SK-N-SH (cell line): ENCODE measurements around the gene VSIG10L2. TPM values are rescaled to one million over a fixed set of nuclear protein-coding genes. Genes with fewer than 3 reads are reported as not detected.

Source experiments
- CTCF ChIA-PET: fragments of 300-600, 350-600 bp; formaldehyde crosslinking; extraction: SDS; loops from one replicate; lab custom pipeline; 2021; lab: Yijun Ruan, JAX
- POLR2A ChIA-PET: fragments of 350-600 bp; sonication (Branson Sonifier 250); formaldehyde crosslinking; extraction: SDS; loops from one replicate; lab custom pipeline; 2020; ENCODE audit warnings: antibody characterized with exemption, inconsistent platforms; lab: Yijun Ruan, JAX
- DNase-seq: peaks from one replicate; pipeline ENCODE4 v3.0.0; 2012
- H2AFZ ChIP-seq: fragments of 200-600 bp; sonication (generic); 2 replicates; pipeline ENCODE4 v1.8.1; 2016; ENCODE audit warnings: antibody characterized with exemption, mild to moderate bottlenecking, low read depth
- H3F3A ChIP-seq: fragments of 200-600 bp; sonication (generic); replicated peaks from 2 replicates; pipeline ENCODE3; 2016; ENCODE audit warnings: antibody characterized with exemption, mild to moderate bottlenecking; ENCODE audit not compliant: insufficient read depth
- H3K27ac ChIP-seq, 2 experiments: fragments of 200-500 bp in 1 of 2; fragments of 200-600 bp in 1 of 2; sonication (Bioruptor generic) in 1 of 2; sonication (generic), shearing (Covaris generic) in 1 of 2; 2 replicates each; pipeline versions ENCODE4 v1.5.1 to v1.6.1; 2014 to 2016; ENCODE audit warnings: low read depth in 2 of 2, inconsistent platforms in 1 of 2, low read length in 1 of 2, mild to moderate bottlenecking in 1 of 2, mixed read lengths in 1 of 2
- H3K27me3 ChIP-seq: fragments of 200-600 bp; sonication (generic), shearing (Covaris generic); 2 replicates; pipeline ENCODE4 v1.6.1; 2016; ENCODE audit warnings: mixed run types; ENCODE audit not compliant: insufficient read depth
- H3K36me3 ChIP-seq, 2 experiments: fragments of 200-500 bp in 1 of 2; fragments of 200-600 bp in 1 of 2; sonication (Bioruptor generic) in 1 of 2; sonication (generic) in 1 of 2; replicated peaks in 1 of 2; 2 replicates each; pipeline versions ENCODE3 to v1.5.1; 2014 to 2016; ENCODE audit warnings: low read length in 1 of 2, mild to moderate bottlenecking in 1 of 2; ENCODE audit not compliant: insufficient read depth in 2 of 2, control insufficient read depth in 1 of 2
- H3K4me1 ChIP-seq, 2 experiments: fragments of 200-500 bp in 1 of 2; fragments of 200-600 bp in 1 of 2; sonication (Bioruptor generic) in 1 of 2; sonication (generic), shearing (Covaris generic) in 1 of 2; 2 replicates each; pipeline versions ENCODE4 v1.5.1 to v1.6.1; 2014 to 2016; ENCODE audit warnings: low read depth in 1 of 2, low read length in 1 of 2, mixed run types in 1 of 2; ENCODE audit not compliant: insufficient read depth in 2 of 2, control insufficient read depth in 1 of 2
- H3K4me2 ChIP-seq: fragments of 200-600 bp; sonication (generic), shearing (Covaris generic); 2 replicates; pipeline ENCODE4 v1.6.1; 2017; ENCODE audit warnings: mixed run types
- H3K4me3 ChIP-seq, 2 experiments: fragments of 200-500 bp in 1 of 2; fragments of 200-600 bp in 1 of 2; sonication (Bioruptor generic) in 1 of 2; sonication (generic), shearing (Covaris generic) in 1 of 2; 2 replicates each; pipeline versions ENCODE4 v1.5.1 to v1.8.1; 2014 to 2016; ENCODE audit warnings: low read depth in 2 of 2, inconsistent platforms in 1 of 2, low read length in 1 of 2, mild to moderate bottlenecking in 1 of 2, mixed read lengths in 1 of 2, moderate library complexity in 1 of 2
- H3K79me2 ChIP-seq: fragments of 200-600 bp; sonication (generic); 2 replicates; pipeline ENCODE4 v1.8.1; 2017; ENCODE audit warnings: mild to moderate bottlenecking; ENCODE audit not compliant: insufficient read depth
- H3K9ac ChIP-seq: fragments of 200-600 bp; sonication (generic); 2 replicates; pipeline ENCODE4 v1.6.1; 2017; ENCODE audit warnings: mixed run types
- H3K9me2 ChIP-seq: fragments of 200-600 bp; sonication (generic); 2 replicates; pipeline ENCODE4 v1.6.1; 2017; ENCODE audit warnings: mixed run types
- H3K9me3 ChIP-seq: fragments of 200-600 bp; sonication (generic); 2 replicates; pipeline ENCODE4 v1.6.1; 2017; ENCODE audit warnings: mixed run types, mild to moderate bottlenecking, moderate library complexity
- H4K20me1 ChIP-seq: fragments of 200-600 bp; sonication (generic); 2 replicates; pipeline ENCODE4 v1.6.1; 2017; ENCODE audit warnings: mild to moderate bottlenecking, mixed run types; ENCODE audit not compliant: insufficient read depth
- CHD2 ChIP-seq: fragments of 150-350 bp; IDR thresholded peaks from 2 replicates; pipeline ENCODE4 v1.6.1; 2018; ENCODE audit warnings: low read length; ENCODE audit not compliant: partially characterized antibody
- CTCF ChIP-seq: fragments of 200-600 bp; sonication (generic); IDR thresholded peaks from 2 replicates; pipeline ENCODE4 v1.6.1; 2017; ENCODE audit warnings: antibody characterized with exemption, mild to moderate bottlenecking, moderate library complexity
- ELF1 ChIP-seq: IDR thresholded peaks from 2 replicates; pipeline ENCODE4 v1.4.0; 2012
- EZH2phosphoT487 ChIP-seq: fragments of 200-600 bp; sonication (generic); IDR thresholded peaks from 2 replicates; pipeline ENCODE4 v1.6.1; 2017; ENCODE audit warnings: low read depth, mixed run types, mild to moderate bottlenecking, antibody characterized with exemption, moderate library complexity, borderline replicate concordance
- FOXM1 ChIP-seq: IDR thresholded peaks from 2 replicates; pipeline ENCODE4 v1.4.0; 2012; ENCODE audit warnings: low read depth, mild to moderate bottlenecking
- IRF3 ChIP-seq: fragments of 150-350 bp; IDR thresholded peaks from 2 replicates; pipeline ENCODE4 v1.6.1; 2016; ENCODE audit warnings: mild to moderate bottlenecking, low read depth, low read length
- JUND ChIP-seq: IDR thresholded peaks from 2 replicates; pipeline ENCODE4 v1.4.0; 2012
- REST ChIP-seq: IDR thresholded peaks from 2 replicates; pipeline ENCODE4 v1.6.1; 2012; ENCODE audit warnings: mild to moderate bottlenecking, low read depth, low read length, moderate library complexity
- RXRA ChIP-seq: IDR thresholded peaks from 2 replicates; pipeline ENCODE4 v1.4.0; 2012; ENCODE audit warnings: low read depth, mild to moderate bottlenecking, borderline replicate concordance
- SIN3A ChIP-seq: IDR thresholded peaks from 2 replicates; pipeline ENCODE4 v1.6.1; 2012; ENCODE audit warnings: low read depth, mild to moderate bottlenecking, low read length, moderate library complexity, borderline replicate concordance
- TAF1 ChIP-seq: IDR thresholded peaks from 2 replicates; pipeline ENCODE4 v1.6.1; 2012; ENCODE audit warnings: low read depth, mild to moderate bottlenecking, low read length, moderate library complexity, borderline replicate concordance
- TCF12 ChIP-seq: IDR thresholded peaks from 2 replicates; pipeline ENCODE4 v1.4.0; 2012
- USF1 ChIP-seq: IDR thresholded peaks from 2 replicates; pipeline ENCODE4 v1.4.0; 2012; ENCODE audit warnings: low read depth, borderline replicate concordance
- WGBS: methylation state at CpG from one replicate; pipeline ENCODE4 v1.1.6; 2017; ENCODE audit warnings: low lambda C conversion rate; 5-methylcytosine and 5-hydroxymethylcytosine counted together
- polyA plus RNA-seq, 3 experiments: library from polyadenylated mRNA; depleted of rRNA; stranded (reverse); fragments of >200 nt; gene quantifications; 2 replicates each; pipeline ENCODE4 v1.2.3, GENCODE V29; 2012

VSIG10L2 gene
- polyA plus RNA-seq, 1 of the 3 experiments (the other 2 are of a cell fraction) = 0.02 TPM

GRCh38 chr11:125977333-125977732 is 31.5 kb downstream of the VSIG10L2 start (continued):
- TF ChIP-seq CHD2 = no peak
- TF ChIP-seq, all 33 proteins: peak for 0

GRCh38 chr11:125978181-125978716 is 32.4 kb downstream of the VSIG10L2 start:
- CTCF ChIA-PET = no interaction called here
- H3K36me3 ChIP-seq = peaks cover 0 to 26% of the 10 kb centered on the region in 2 experiments
- H3K4me1 ChIP-seq = no peaks in the 10 kb centered on the region; a peak in 1 of 4 replicates
- H3K79me2 ChIP-seq = no peaks in the 10 kb centered on the region
- H4K20me1 ChIP-seq = no peaks in the 10 kb centered on the region
- no peaks in the 10 kb centered on the region for H3K27me3 ChIP-seq
- H3K9me3 ChIP-seq = no peaks in the 10 kb centered on the region
- H3K27ac ChIP-seq = no peak overlapping the region
- no peaks in the 10 kb centered on the region for H3F3A ChIP-seq
- WGBS = 81% methylated on average over 6 of the region's 6 CpGs
- no peak for DNase-seq
- no peak overlapping the region for H3K4me2 ChIP-seq
- no peak overlapping the region for H3K9ac ChIP-seq
- no peak for TF ChIP-seq TAF1
- TF ChIP-seq, all 33 proteins: peak for 0
- H2AFZ ChIP-seq = no peak overlapping the region
- no peak overlapping the region for H3K4me3 ChIP-seq
- POLR2A ChIA-PET = no interaction called here
- H3K9me2 ChIP-seq = no peaks in the 10 kb centered on the region

GRCh38 chr11:125978778-125979407 is 33.0 kb downstream of the VSIG10L2 start:
- Histone ChIP-seq H3K36me3 (peaks cover 0 to 31% of the 10 kb centered on the region in 2 experiments), H4K20me1 (no peaks in the 10 kb centered on the region), H3K27ac (no peak overlapping the region), H3K4me3 (no peak overlapping the region), H3K4me1 (no peaks in the 10 kb centered on the region; a peak in 1 of 4 replicates), H3K4me2 (no peak overlapping the region), H3K79me2 (no peaks in the 10 kb centered on the region), H2AFZ (no peak overlapping the region), H3K9ac (no peak overlapping the region), H3K27me3 (no peaks in the 10 kb centered on the region), H3K9me3 (no peaks in the 10 kb centered on the region), H3F3A (no peaks in the 10 kb centered on the region), H3K9me2 (no peaks in the 10 kb centered on the region)
- POLR2A ChIA-PET = no interaction called here
- CTCF ChIA-PET = no interaction called here
- TF ChIP-seq CTCF = no peak
- TF ChIP-seq ELF1 = no peak
- TF ChIP-seq RXRA = no peak
- no peak for TF ChIP-seq FOXM1
- no peak for TF ChIP-seq USF1
- no peak for TF ChIP-seq REST
- TF ChIP-seq TCF12 = no peak
- TF ChIP-seq TAF1 = no peak
- TF ChIP-seq IRF3 = no peak
- no peak for TF ChIP-seq EZH2phosphoT487
- no peak for TF ChIP-seq JUND
- TF ChIP-seq SIN3A = no peak
- 93% methylated on average over 3 of the region's 3 CpGs for WGBS
- no peak for DNase-seq
